Measurements from ENCODE around the gene ASS1. TPM values are rescaled to one million over a fixed set of nuclear protein-coding genes. Genes with fewer than 3 reads are reported as not detected.

The ASS1 gene
- polyA plus RNA-seq, 2 of the 4 experiments (the other 2 are of a cell fraction) = 11.3 to 32.5 TPM

DNA sequence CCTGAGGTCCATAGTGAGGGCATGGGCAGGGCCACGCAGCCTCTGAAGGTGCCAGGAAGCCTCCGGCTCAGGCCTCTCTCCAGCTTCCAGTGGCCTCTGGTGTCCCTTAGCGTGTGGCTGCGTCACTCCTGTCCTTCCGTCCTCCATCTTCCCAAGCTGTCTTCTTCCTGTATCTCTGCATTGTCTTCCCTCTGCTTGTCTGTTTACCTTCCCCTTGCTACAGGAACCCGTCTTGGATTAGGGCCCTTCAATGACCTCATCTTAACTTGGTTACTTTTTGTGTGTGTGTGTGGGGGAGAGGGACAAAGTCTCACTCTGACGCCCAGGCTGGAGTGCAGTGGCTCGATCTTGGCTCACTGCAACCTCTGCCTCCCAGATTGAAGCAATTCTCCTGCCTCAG, 14.4 kb downstream of the ASS1 start:
- no peak for FAIRE-seq
- ChIA-PET POLR2A (no interaction called here), CTCF (interaction anchor here (0.5 to 17.4 kb wide), 10 partner anchors 11 to 708 kb away, joined by 3 to 453 read pairs (median 5); no protein-coding TSS in a partner anchor)
- WGBS (ENCODE audit: missing lambda C conversion rate) = 72% methylated on average over 8 of the region's 8 CpGs
- Histone ChIP-seq H3K4me1 (no peaks in the 10 kb centered on the region), H3K27ac (no peak overlapping the region), H3K4me3 (no peak overlapping the region), H3K4me2 (no peak overlapping the region), H3K9me3 (no peaks in the 10 kb centered on the region)
- TF ChIP-seq, protein P1, sequence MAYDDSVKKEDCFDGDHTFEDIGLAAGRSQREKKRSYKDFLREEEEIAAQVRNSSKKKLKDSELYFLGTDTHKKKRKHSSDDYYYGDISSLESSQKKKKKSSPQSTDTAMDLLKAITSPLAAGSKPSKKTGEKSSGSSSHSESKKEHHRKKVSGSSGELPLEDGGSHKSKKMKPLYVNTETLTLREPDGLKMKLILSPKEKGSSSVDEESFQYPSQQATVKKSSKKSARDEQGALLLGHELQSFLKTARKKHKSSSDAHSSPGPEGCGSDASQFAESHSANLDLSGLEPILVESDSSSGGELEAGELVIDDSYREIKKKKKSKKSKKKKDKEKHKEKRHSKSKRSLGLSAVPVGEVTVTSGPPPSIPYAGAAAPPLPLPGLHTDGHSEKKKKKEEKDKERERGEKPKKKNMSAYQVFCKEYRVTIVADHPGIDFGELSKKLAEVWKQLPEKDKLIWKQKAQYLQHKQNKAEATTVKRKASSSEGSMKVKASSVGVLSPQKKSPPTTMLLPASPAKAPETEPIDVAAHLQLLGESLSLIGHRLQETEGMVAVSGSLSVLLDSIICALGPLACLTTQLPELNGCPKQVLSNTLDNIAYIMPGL (CRISPR knock-in tag; IDR thresholded peaks at IDR 0.05; ENCODE audit: borderline replicate concordance) = no peak
- TF ChIP-seq EHMT2 (IDR thresholded peaks at IDR 0.05; ENCODE audit: low read depth) (no peak), TP53 (CRISPR knock-in tag; IDR thresholded peaks at IDR 0.05) (no peak), CBX8 (IDR thresholded peaks at IDR 0.05) (no peak), RNF2 (IDR thresholded peaks at IDR 0.05; ENCODE audit: borderline replicate concordance, low read depth) (no peak), HOXB13 (CRISPR knock-in tag; IDR thresholded peaks at IDR 0.05; ENCODE audit: low read depth) (no peak), KDM5A (IDR thresholded peaks at IDR 0.05) (no peak), PHF8 (IDR thresholded peaks at IDR 0.05; ENCODE audit: borderline replicate concordance, low read depth) (no peak), ZNF302 (CRISPR knock-in tag; IDR thresholded peaks at IDR 0.05) (no peak)
- TF ChIP-seq, protein P2, sequence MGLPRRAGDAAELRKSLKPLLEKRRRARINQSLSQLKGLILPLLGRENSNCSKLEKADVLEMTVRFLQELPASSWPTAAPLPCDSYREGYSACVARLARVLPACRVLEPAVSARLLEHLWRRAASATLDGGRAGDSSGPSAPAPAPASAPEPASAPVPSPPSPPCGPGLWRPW (IDR thresholded peaks at IDR 0.05) = no peak
- TF ChIP-seq, protein P3, sequence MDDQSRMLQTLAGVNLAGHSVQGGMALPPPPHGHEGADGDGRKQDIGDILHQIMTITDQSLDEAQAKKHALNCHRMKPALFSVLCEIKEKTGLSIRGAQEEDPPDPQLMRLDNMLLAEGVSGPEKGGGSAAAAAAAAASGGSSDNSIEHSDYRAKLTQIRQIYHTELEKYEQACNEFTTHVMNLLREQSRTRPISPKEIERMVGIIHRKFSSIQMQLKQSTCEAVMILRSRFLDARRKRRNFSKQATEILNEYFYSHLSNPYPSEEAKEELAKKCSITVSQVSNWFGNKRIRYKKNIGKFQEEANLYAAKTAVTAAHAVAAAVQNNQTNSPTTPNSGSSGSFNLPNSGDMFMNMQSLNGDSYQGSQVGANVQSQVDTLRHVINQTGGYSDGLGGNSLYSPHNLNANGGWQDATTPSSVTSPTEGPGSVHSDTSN (IDR thresholded peaks at IDR 0.05) = no peak
- DNase-seq (ENCODE audit: low read depth in 1 of 2, low spot score in 1 of 2) = no peak
- ATAC-seq = no peak

DNA sequence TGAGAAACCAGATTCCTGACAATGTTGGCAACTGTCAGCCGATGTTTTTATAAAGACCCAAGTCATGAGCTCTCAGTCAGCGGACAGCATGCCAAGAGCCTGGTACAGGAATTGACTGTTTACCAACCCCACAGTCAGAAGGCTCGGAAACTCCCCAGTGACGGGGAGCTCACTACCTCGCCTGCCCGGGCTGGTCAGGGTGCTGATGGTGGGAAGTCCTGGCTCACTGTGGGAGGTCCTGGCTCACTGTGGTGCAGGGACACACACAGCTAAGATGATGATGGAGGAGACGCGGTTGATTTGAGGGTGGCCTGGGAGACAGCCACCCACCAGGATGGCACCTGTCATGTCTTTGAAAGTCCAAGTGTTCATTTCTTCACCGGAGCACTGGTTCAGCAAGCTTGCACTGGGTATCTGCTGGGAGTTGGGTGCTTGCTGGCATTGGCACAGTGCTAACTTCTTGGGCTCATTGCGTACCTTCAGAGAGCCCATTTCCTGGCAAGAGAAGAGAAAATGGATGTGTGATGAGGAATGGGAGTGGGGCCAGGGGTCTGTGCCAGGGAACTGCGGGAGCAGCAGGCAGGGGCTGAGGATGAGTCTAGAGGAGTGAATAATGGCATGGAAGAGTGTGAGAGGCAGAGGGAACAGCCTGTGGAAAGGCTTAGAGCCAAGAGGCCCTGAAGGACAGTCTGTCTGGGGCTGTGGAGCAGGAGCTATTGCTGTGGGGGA, 15.3 kb downstream of the ASS1 start:
- ChIA-PET POLR2A (no interaction called here), CTCF (interaction anchor here (0.5 to 17.4 kb wide), 68 partner anchors 7 to 709 kb away, joined by 3 to 453 read pairs (median 4); partner anchors contain the start of gene EXOSC2)
- Histone ChIP-seq H3K27ac (no peak overlapping the region), H3K9me3 (no peaks in the 10 kb centered on the region), H3K4me3 (no peak overlapping the region), H3K4me2 (no peak overlapping the region), H3K4me1 (no peaks in the 10 kb centered on the region)
- no peak for DNase-seq (ENCODE audit: low read depth in 1 of 2, low spot score in 1 of 2)
- no peak for FAIRE-seq
- TF ChIP-seq KDM1A (IDR thresholded peaks at IDR 0.05; ENCODE audit: low read depth) = no peak
- TF ChIP-seq RAD21 (conservative IDR thresholded peaks at IDR 0.05 in 1 of 2, IDR thresholded peaks at IDR 0.05 in 1 of 2) = no peak
- TF ChIP-seq JUNB (IDR thresholded peaks at IDR 0.05) = no peak
- no peak for TF ChIP-seq CBX8 (IDR thresholded peaks at IDR 0.05)
- TF ChIP-seq NPAS2 (CRISPR knock-in tag; IDR thresholded peaks at IDR 0.05; ENCODE audit: borderline replicate concordance) = no peak
- TF ChIP-seq CHD2 (IDR thresholded peaks at IDR 0.05; ENCODE audit: low read length, partially characterized antibody) = no peak
- TF ChIP-seq TFCP2L1 (CRISPR knock-in tag; IDR thresholded peaks at IDR 0.05) = no peak
- no peak for TF ChIP-seq ZNF302 (CRISPR knock-in tag; IDR thresholded peaks at IDR 0.05)
- no peak for TF ChIP-seq RCOR1 (IDR thresholded peaks at IDR 0.05; ENCODE audit: low read depth, low read length)
- no peak for TF ChIP-seq MAFK (IDR thresholded peaks at IDR 0.05; ENCODE audit: partially characterized antibody)
- TF ChIP-seq EHMT2 (IDR thresholded peaks at IDR 0.05; ENCODE audit: low read depth) = no peak
- TF ChIP-seq CEBPB (IDR thresholded peaks at IDR 0.05) = no peak
- TF ChIP-seq RNF2 (IDR thresholded peaks at IDR 0.05; ENCODE audit: borderline replicate concordance, low read depth) = no peak
- no peak for TF ChIP-seq MYC (IDR thresholded peaks at IDR 0.05; ENCODE audit: borderline replicate concordance, low read length)
- ATAC-seq = no peak
- 55% methylated on average over 11 of the region's 11 CpGs for WGBS (ENCODE audit: missing lambda C conversion rate)

Data from A549 (cell line).